Measurements from ENCODE around the gene FAM229B.
"Not testable (repeated sequence)": the region's sequence is repeated elsewhere in the genome, so short reads cannot be mapped to it uniquely, and the experiment has no call there.

The FAM229B gene

GRCh38 chr6:112065426-112065986 lies 21.9 kb upstream of the FAM229B start:
- no peak for DNase-seq

- DNase-seq, result no peak
Observed at GRCh38 chr6:112066606-112067005, 20.8 kb upstream of the FAM229B start.

- DNase-seq, result no peak
Observed at GRCh38 chr6:112081569-112081968, 5.8 kb upstream of the FAM229B start.

- no peak for DNase-seq
Observed at GRCh38 chr6:112085286-112086065, 1.9 kb upstream of the FAM229B start.

- no peak for DNase-seq
Observed at GRCh38 chr6:112086744-112087135, 651 bp upstream of the FAM229B start.

GRCh38 chr6:112087916-112088315 lies 525 bp downstream of the FAM229B start:
- no peak for DNase-seq

GRCh38 chr6:112096901-112097300 lies 9.5 kb downstream of the FAM229B start:
- no peak for DNase-seq

GRCh38 chr6:112100561-112100960 lies 13.2 kb downstream of the FAM229B start:
- DNase-seq, result no peak

- DNase-seq, result not testable (repeated sequence)
Observed at GRCh38 chr6:112106026-112106425, 18.6 kb downstream of the FAM229B start.

GRCh38 chr6:112106562-112106961 lies 19.2 kb downstream of the FAM229B start:
- DNase-seq, result no peak

- no peak for DNase-seq
Observed at GRCh38 chr6:112109262-112109661, 21.9 kb downstream of the FAM229B start.

GRCh38 chr6:112113431-112113830 lies 26.0 kb downstream of the FAM229B start:
- DNase-seq, result no peak

- DNase-seq, result no peak
Observed at GRCh38 chr6:112113918-112114317, 26.5 kb downstream of the FAM229B start.

GRCh38 chr6:112114577-112115223 lies 27.3 kb downstream of the FAM229B start:
- no peak for DNase-seq

GRCh38 chr6:112116221-112116620 lies 28.8 kb downstream of the FAM229B start:
- no peak for DNase-seq

GRCh38 chr6:112117554-112117953 lies 30.2 kb downstream of the FAM229B start:
- DNase-seq, result no peak

GRCh38 chr6:112118034-112118433 lies 30.6 kb downstream of the FAM229B start:
- no peak for DNase-seq

GRCh38 chr6:112122756-112123155 lies 35.4 kb downstream of the FAM229B start:
- DNase-seq, result no peak

- DNase-seq, result no peak
Observed at GRCh38 chr6:112123982-112124381, 36.6 kb downstream of the FAM229B start.

- DNase-seq, result no peak
Observed at GRCh38 chr6:112128208-112128607, 40.8 kb downstream of the FAM229B start.

- no peak for DNase-seq
Observed at GRCh38 chr6:112130878-112131277, 43.5 kb downstream of the FAM229B start.

- no peak for DNase-seq
Observed at GRCh38 chr6:112139052-112139451, 51.7 kb downstream of the FAM229B start.

GRCh38 chr6:112141707-112142106 lies 54.3 kb downstream of the FAM229B start:
- no peak for DNase-seq

Data from SIG-M5 (cell line).